Stimulated activated memory B cell treated with anti-CD40 and anti-IgM and Interleukin-4, amounts not matched to agents 10 μg/mL and 1 μg/mL and 100 μg/mL, for 72 hours (primary cell): ENCODE data around the gene WDFY2.
"Not testable (repeated sequence)": the region's sequence is repeated elsewhere in the genome, so short reads cannot be mapped to it uniquely, and the experiment has no call there.

Experiments used
- ATAC-seq: fragments of 150-1000 bp; cut with Tn5 transposase; 2 replicates; pipeline ENCODE4 v1.10.0; 2021
- H3K27ac Mint-ChIP-seq: one replicate; pipeline ENCODE4 v1.8.0; 2022; ENCODE audit warnings: mild to moderate bottlenecking, mixed read lengths
- H3K27me3 Mint-ChIP-seq: one replicate; pipeline ENCODE4 v1.8.0; 2022; ENCODE audit warnings: mixed read lengths
- H3K36me3 Mint-ChIP-seq: one replicate; pipeline ENCODE4 v1.8.0; 2022; ENCODE audit warnings: mixed read lengths
- H3K4me1 Mint-ChIP-seq: one replicate; pipeline ENCODE4 v1.8.0; 2022; ENCODE audit warnings: mixed read lengths
- H3K4me3 Mint-ChIP-seq: one replicate; pipeline ENCODE4 v1.8.0; 2022; ENCODE audit warnings: mild to moderate bottlenecking, moderate library complexity, mixed read lengths
- H3K9me3 Mint-ChIP-seq: one replicate; pipeline ENCODE4 v1.8.0; 2022; ENCODE audit warnings: mixed read lengths

Gene WDFY2, protein sequence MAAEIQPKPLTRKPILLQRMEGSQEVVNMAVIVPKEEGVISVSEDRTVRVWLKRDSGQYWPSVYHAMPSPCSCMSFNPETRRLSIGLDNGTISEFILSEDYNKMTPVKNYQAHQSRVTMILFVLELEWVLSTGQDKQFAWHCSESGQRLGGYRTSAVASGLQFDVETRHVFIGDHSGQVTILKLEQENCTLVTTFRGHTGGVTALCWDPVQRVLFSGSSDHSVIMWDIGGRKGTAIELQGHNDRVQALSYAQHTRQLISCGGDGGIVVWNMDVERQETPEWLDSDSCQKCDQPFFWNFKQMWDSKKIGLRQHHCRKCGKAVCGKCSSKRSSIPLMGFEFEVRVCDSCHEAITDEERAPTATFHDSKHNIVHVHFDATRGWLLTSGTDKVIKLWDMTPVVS

DNA sequence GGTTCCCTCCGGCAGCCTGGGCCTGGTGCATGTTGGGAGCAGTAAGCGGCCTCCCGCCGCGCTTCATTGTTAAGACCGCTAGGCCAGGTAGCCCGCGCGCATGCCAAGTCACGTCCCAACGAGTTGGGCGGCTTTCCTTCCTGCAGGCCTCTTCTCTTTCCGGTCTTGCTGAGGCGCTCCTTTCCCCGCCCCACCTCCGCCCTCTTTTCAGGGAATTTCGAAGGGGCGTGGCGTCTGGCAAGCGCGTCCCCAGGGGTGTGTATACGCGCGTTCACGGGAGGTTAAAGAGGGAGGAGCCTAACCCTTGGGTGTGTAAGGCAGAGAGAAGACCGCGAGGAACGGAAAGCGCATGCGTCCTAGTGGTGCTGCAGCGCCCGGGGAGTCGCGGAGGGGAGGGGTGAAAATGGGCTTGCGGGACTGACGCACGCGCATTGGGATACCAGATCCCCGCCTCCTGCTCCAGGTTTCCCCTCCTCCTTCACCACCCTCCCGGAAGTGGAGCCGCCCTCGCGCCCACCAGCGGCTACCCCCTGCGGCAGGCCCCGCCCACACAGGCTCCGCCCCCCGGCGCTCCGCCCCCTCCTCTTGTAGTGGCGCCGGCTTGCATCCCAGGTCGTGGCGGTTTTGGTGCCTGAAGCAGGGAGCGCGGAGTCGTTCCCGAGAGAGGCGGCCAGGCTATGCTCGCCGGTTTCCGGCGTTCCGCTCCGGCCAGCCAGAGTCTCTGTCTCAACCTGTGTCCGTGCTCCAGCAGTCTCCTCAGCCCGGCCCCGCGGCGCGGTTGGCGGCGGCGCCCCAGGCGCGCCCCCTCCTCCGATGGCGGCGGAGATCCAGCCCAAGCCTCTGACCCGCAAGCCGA, at the start of gene WDFY2:
WDFY2 (plus strand) TSS at position 588 of the 856 bp plus-strand sequence; CDS start at position 814, 226 bp downstream.
- H3K4me3 Mint-ChIP-seq: peak within 1 kb of the TSS; percentile 91
- peak within 1 kb of the TSS; percentile 89 for H3K27ac Mint-ChIP-seq
- H3K9me3 Mint-ChIP-seq: peaks cover under 1% of the 10 kb centered on the region
- ATAC-seq: peak; percentile 91
- H3K36me3 Mint-ChIP-seq: no peaks in the 10 kb centered on the region
- H3K27me3 Mint-ChIP-seq: no peaks in the 10 kb centered on the region
- peaks cover 41% of the 10 kb centered on the region for H3K4me1 Mint-ChIP-seq

DNA sequence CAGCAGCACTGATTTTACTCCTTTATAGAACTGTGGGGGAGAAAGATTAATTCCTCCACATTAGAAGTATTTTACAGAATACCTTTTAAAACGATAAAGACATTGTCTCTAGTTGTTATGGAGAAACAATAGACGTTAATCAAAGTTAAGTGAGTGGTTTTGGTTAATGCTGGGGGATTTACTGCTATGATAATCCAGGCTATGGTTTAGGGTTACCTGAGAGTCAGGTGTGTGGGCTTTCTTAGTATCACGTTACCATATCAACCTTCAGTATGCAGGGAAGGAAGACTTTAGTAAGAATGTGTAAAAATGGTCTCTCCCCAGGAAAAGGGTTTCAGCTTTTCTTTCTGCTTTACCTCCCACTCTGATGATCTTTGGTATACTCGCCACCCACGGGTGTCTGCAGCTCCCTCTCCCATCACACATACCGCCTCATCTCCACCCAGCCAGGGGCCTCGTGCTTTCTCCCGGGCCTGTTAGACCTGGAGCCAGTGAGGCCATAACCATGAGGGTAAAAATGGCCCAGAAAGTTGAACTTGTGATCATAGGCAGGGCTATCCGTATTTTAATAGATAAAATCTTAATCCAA, 45.6 kb upstream of the WDFY2 start:
- H3K27ac Mint-ChIP-seq: no peak overlapping the region
- no peaks in the 10 kb centered on the region for H3K36me3 Mint-ChIP-seq
- no peaks in the 10 kb centered on the region for H3K27me3 Mint-ChIP-seq
- peaks cover 13% of the 10 kb centered on the region for H3K4me1 Mint-ChIP-seq
- H3K9me3 Mint-ChIP-seq: no peaks in the 10 kb centered on the region
- no peak overlapping the region for H3K4me3 Mint-ChIP-seq
- ATAC-seq: no peak

DNA sequence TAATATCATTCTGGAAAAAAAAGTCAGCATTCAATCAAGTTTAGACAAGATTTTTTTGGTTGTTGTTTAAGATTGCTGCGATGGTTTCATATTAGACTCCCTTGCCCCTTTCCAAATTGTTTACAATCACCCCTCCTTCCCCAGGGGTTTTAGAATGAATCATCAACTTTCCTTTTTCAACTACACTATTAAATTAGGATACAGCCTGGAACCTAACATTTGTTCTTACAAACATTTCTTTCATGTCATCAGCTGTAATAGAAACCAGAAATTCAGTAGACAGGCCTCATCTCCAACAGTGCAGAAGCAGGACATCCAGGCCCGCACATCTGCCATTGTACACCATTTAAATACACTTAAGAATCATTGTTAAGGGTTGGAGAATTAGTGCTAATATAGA, 44.4 kb upstream of the WDFY2 start:
- ATAC-seq: no peak
- Mint-ChIP-seq H3K4me1 (peaks cover under 1% of the 10 kb centered on the region), H3K27me3 (no peaks in the 10 kb centered on the region), H3K4me3 (no peak overlapping the region), H3K27ac (no peak overlapping the region), H3K9me3 (no peaks in the 10 kb centered on the region), H3K36me3 (no peaks in the 10 kb centered on the region)

DNA sequence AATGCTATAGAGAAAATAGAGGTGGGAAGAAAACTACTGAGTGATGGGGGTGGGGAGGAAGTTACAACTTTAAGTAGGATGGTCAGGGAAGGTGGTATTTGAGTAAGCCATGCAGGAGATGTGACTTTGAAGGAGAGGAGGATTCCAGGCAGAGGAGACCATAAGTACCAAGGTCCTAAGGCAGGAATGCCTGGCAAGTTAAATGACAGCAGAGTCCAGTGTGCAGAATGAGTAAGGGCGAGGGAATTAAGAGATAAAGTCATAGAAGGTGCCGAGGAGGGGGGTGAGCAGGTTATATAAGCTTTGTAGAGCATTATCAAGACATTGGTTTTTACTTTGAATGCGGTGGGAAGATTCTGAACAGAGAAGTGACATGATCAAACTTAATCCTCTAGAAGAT, 43.2 kb upstream of the WDFY2 start:
- Mint-ChIP-seq H3K27ac (no peak overlapping the region), H3K4me1 (no peaks in the 10 kb centered on the region), H3K27me3 (no peaks in the 10 kb centered on the region), H3K9me3 (no peaks in the 10 kb centered on the region), H3K36me3 (no peaks in the 10 kb centered on the region), H3K4me3 (no peak overlapping the region)
- no peak for ATAC-seq

DNA sequence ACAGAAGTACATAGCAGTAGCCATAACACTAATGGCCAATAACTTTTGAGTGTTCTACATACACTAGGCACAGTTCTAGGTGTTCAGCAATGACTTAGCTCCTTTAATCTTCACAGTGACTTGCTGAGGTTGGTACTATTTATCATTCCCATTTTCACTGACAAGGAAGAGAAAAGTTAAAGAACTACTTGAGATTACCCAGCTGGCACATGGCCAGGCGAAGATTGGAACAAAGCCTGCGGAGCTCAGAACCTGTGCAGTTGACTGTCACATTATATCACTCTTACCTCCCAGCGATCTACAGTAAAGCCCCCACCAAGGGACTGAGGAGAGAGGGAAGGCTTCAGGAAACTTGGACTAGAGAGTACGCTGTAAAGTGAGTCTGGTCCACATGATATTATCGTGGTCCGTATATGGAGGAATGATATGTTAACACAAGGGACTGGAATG, 42.4 kb upstream of the WDFY2 start:
- Mint-ChIP-seq H3K4me1 (no peaks in the 10 kb centered on the region), H3K9me3 (no peaks in the 10 kb centered on the region), H3K27me3 (no peaks in the 10 kb centered on the region), H3K4me3 (no peak overlapping the region), H3K36me3 (no peaks in the 10 kb centered on the region), H3K27ac (no peak overlapping the region)
- no peak for ATAC-seq

DNA sequence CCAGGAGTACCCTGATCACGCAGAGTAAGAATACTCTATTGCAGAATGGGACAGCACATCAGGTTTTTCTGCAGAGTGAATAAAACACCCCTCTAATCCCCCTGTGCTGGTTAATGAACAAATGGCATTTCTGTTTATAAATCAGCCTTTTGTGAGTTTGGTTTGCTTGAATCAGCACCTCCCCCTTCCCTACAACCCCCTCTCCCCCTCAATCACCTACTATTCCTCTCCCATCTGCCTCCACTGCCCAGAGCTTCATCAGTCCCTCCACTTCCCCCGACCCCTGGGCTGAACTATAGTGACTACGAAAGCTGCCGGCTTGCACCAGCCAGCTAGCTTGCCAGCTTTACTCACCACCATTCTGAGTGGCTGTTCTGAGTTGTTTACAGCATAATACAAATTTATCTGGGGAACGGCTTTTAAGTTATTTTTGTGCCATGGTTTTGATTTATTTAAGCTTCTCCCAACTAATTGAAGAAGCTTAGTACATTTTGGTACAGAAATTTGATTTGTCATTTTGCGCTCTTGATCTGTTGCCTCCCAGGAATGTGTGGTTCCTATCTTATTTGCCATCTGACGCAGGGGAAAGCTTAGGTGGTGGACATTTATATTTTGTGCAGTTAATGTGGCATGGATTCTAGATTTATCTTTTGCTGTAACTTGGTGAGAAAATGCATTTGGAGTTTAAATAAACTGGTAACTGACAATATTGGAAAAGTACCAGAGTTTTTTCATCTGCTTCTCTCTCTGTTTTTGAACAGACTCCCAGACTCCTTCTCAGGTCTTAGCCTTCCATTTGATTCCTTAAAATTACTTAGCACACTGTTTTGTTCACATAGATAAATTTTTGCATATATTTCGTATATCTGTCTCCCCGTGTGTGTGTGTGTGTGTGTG, 41.7 kb upstream of the WDFY2 start:
- H3K9me3 Mint-ChIP-seq: no peaks in the 10 kb centered on the region
- H3K27me3 Mint-ChIP-seq: no peaks in the 10 kb centered on the region
- H3K4me3 Mint-ChIP-seq: no peak overlapping the region
- H3K36me3 Mint-ChIP-seq: no peaks in the 10 kb centered on the region
- no peaks in the 10 kb centered on the region for H3K4me1 Mint-ChIP-seq
- no peak overlapping the region for H3K27ac Mint-ChIP-seq
- ATAC-seq: no peak

DNA sequence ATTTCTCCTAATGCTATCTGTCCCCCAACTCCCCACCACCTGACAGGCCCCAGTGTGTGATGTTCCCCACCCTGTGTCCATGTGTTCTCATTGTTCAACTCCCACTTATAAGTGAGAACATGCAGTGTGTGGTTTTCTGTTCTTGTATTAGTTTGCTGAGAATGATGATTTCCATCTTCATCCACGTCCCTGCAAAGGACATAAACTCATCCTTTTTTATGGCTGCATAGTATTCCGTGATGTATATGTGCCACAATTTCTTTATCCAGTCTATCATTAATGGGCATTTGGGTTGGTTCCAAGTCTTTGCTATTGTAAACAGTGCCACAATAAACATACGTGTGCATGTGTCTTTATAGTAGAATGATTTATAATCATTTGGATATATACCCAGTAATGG, 38.8 kb upstream of the WDFY2 start:
- not testable (repeated sequence) for H3K27ac Mint-ChIP-seq, H3K9me3 Mint-ChIP-seq, H3K27me3 Mint-ChIP-seq, H3K4me3 Mint-ChIP-seq, H3K36me3 Mint-ChIP-seq, ATAC-seq, H3K4me1 Mint-ChIP-seq

DNA sequence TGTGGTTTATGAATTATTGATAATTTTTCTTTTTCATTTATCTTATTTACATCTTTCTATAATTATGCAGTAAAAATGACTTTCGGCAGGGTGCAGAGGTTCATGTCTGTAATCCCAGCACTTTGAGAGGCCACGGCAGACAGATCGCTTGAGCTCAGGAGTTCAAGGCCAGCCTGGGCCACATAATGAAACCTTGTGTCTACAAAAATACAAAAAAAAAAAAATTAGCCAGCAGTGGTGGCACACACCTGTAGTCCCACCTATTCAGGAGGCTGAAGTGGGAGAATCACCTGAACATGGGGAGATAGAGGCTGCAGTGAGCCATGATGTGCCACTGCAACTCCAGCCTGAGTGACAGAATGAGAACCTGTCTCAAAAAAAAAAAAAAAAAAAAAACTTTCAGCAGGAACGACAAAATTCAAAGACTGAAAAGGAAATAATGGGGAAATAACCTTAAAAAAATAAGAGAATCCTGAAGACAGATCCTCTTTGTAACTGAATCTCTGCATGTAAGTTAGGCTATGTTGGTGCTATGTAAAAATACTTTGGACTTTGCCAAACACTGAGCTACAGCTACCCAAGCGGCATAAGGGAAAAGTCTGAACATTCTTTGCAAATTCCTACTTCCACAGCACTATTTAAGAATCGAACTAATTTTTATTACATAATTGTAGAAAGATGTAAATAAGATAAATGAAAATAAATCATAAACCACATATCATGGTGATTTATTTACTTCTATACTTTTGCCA, 36.7 kb upstream of the WDFY2 start:
- no peak for ATAC-seq
- H3K27me3 Mint-ChIP-seq: no peaks in the 10 kb centered on the region
- H3K27ac Mint-ChIP-seq: no peak overlapping the region
- H3K4me1 Mint-ChIP-seq: peaks cover 24% of the 10 kb centered on the region
- no peak overlapping the region for H3K4me3 Mint-ChIP-seq
- H3K9me3 Mint-ChIP-seq: no peaks in the 10 kb centered on the region
- H3K36me3 Mint-ChIP-seq: no peaks in the 10 kb centered on the region

DNA sequence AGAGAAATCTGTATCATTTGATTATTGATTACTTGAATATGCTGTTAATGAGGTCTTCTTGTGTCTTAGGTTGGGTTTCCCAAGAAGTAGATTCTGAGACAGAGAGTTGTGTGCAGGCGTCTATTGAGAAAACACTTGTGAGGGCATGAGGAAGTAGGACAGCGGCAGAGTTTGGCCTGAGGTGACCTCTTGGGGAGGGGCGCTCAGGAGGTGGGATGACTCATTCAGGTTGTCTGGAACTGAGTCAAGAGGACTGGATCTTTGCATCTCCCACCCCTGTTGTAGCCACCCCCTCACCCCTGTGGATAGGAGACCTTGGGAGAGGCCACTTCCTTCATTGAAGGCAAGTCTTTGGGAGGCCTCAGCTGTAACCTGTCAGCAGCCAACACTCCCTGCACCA, 35.2 kb upstream of the WDFY2 start:
- peaks cover 25% of the 10 kb centered on the region for H3K4me1 Mint-ChIP-seq
- H3K36me3 Mint-ChIP-seq: no peaks in the 10 kb centered on the region
- no peaks in the 10 kb centered on the region for H3K9me3 Mint-ChIP-seq
- no peak overlapping the region for H3K4me3 Mint-ChIP-seq
- no peak overlapping the region for H3K27ac Mint-ChIP-seq
- H3K27me3 Mint-ChIP-seq: no peaks in the 10 kb centered on the region
- ATAC-seq: peak; percentile 82

DNA sequence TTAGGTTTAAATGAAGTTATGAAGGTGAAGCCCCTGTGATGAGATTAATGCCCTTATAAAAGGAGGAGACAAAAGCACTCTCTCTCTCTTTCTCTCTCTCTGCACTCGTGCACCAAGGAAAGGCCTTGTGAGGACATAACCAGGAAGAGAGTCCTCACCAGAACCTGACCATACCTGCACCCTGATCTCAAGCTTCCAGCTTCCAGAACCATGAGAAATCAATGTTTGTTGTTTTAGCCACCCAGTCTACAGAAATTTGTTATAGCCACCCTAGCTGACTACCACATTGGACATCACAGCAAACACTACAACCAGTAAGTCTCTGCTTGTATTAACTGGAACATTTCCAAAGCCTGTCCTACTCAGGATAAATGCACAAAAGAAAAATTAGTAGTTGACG, 34.7 kb upstream of the WDFY2 start:
- no peak for ATAC-seq
- Mint-ChIP-seq H3K36me3 (no peaks in the 10 kb centered on the region), H3K9me3 (no peaks in the 10 kb centered on the region), H3K4me3 (no peak overlapping the region), H3K4me1 (peaks cover 25% of the 10 kb centered on the region), H3K27ac (no peak overlapping the region), H3K27me3 (no peaks in the 10 kb centered on the region)

DNA sequence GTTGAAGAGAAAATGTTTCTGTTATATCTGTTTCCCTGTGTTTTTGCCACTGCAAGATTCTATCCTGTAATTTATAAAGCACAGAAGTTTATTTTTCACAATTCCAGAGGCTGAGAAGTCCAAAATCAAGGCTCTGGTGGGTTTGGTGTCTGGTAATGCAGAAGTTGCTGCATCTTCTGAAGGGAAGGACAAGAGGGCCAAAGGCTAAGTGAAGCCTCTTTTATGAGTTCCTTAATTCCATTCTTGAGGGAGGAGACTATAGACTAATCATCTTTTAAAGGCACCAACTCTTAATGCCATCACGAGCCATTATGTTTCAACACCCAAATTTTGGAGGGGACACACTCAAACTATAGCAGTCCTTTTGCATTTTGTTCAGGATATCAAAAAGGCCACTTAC, 34.1 kb upstream of the WDFY2 start:
- Mint-ChIP-seq H3K9me3 (peaks cover 1% of the 10 kb centered on the region), H3K27me3 (no peaks in the 10 kb centered on the region), H3K4me1 (peaks cover 25% of the 10 kb centered on the region), H3K4me3 (no peak overlapping the region), H3K27ac (no peak overlapping the region), H3K36me3 (no peaks in the 10 kb centered on the region)
- no peak for ATAC-seq

DNA sequence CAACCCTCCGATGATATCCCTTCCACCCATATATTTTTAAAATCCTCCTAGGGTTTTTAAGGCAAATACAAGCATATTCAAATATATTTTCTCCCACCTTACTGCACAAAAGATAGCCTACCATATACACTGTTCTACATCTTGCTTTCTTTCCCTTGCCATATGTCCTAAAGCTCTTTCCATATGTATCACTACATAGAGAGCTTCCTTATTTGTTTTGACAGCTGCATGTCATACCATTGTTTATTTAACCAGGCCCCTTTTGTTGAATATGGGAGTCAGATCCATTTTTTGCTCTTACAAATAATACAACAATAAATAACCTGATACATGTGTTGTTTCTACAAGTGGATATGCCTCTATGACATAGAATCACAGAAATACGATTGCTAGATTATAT, 32.8 kb upstream of the WDFY2 start:
- Mint-ChIP-seq H3K36me3 (no peaks in the 10 kb centered on the region), H3K9me3 (peaks cover 4% of the 10 kb centered on the region), H3K4me1 (peaks cover 25% of the 10 kb centered on the region), H3K27me3 (no peaks in the 10 kb centered on the region), H3K4me3 (no peak overlapping the region), H3K27ac (peak overlapping the region; percentile 41)
- no peak for ATAC-seq

DNA sequence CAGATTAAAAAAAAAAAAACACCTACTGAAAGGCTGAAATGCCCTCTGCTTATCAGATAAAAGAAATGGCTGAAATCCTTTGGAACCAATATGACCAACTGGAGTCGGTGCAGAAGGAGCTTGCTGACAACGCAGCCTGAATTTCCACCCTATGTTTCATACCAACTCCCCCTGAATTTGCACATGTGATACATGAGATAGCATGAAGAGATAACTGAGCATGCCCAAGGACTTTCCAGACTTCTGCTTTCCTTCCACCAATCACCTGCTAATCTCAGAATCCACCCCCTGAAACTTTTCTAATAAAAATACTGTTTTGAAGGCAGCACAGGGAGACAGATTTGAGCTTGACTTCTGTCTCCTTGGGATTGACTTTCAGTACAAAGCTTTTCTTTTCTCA, 32.2 kb upstream of the WDFY2 start:
- Mint-ChIP-seq H3K4me1 (peaks cover 25% of the 10 kb centered on the region), H3K36me3 (no peaks in the 10 kb centered on the region), H3K27ac (peak overlapping the region; percentile 41), H3K27me3 (no peaks in the 10 kb centered on the region), H3K4me3 (no peak overlapping the region), H3K9me3 (peaks cover 4% of the 10 kb centered on the region)
- ATAC-seq: peak; percentile 69

DNA sequence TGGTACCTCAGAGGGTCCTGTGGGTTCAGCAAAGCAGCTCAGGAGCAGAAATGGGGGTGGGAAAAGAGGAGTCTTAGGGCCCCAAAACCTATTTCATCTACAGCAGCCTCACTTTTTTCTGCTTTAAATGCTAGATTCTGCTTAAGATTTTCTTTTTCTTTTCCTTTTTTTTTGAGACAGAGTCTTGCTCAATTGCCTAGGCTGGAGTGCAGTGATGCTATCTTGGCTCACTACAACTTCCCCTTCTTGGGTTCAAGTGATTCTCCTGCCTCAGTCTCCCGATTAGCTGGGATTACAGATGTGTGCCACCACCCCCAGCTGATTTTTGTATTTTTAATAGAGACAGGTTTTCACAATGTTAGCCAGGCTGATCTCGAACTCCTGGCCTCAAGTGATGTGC, 30.7 kb upstream of the WDFY2 start:
- no peak overlapping the region for H3K4me3 Mint-ChIP-seq
- H3K36me3 Mint-ChIP-seq: no peaks in the 10 kb centered on the region

More for the DNA sequence above, 30.7 kb upstream of the WDFY2 start:
- peaks cover 25% of the 10 kb centered on the region for H3K4me1 Mint-ChIP-seq
- peaks cover 4% of the 10 kb centered on the region for H3K9me3 Mint-ChIP-seq
- no peaks in the 10 kb centered on the region for H3K27me3 Mint-ChIP-seq
- no peak for ATAC-seq
- H3K27ac Mint-ChIP-seq: no peak overlapping the region
